MM.1S (cell line): Measurements from ENCODE around the gene HSPA1L.

Experiments used
- DNase-seq: peaks from one replicate; pipeline ENCODE4 v3.0.0-alpha.2; 2015
- H2AFZ ChIP-seq: fragments of 300-600 bp; sonication (generic); 2 replicates; pipeline ENCODE4 v1.6.0; 2016; ENCODE audit warnings: antibody characterized with exemption, low read length
- H3F3A ChIP-seq: fragments of 300-600 bp; sonication (generic); 2 replicates; pipeline ENCODE4 v1.6.1; 2016; ENCODE audit warnings: mild to moderate bottlenecking, antibody characterized with exemption, low read length, moderate library complexity, mixed read lengths; ENCODE audit not compliant: insufficient read depth
- H3K27ac ChIP-seq: fragments of 300-600 bp; sonication (generic); 2 replicates; pipeline ENCODE4 v1.5.1; 2016; ENCODE audit warnings: mild to moderate bottlenecking, low read length
- H3K27me3 ChIP-seq: fragments of 300-600 bp; sonication (generic); replicated peaks from 2 replicates; pipeline ENCODE4 v1.6.0; 2016; ENCODE audit warnings: low read length; ENCODE audit not compliant: insufficient read depth
- H3K36me3 ChIP-seq: fragments of 300-600 bp; sonication (generic); replicated peaks from 2 replicates; pipeline ENCODE4 v1.6.1; 2016; ENCODE audit warnings: mild to moderate bottlenecking, low read length, mixed read lengths; ENCODE audit not compliant: insufficient read depth
- H3K4me1 ChIP-seq: fragments of 300-600 bp; sonication (generic); 2 replicates; pipeline ENCODE4 v1.6.1; 2016; ENCODE audit warnings: low read length, mixed read lengths
- H3K4me2 ChIP-seq: fragments of 300-600 bp; sonication (generic); 2 replicates; pipeline ENCODE4 v1.6.0; 2016; ENCODE audit warnings: low read depth, low read length
- H3K4me3 ChIP-seq: fragments of 300-600 bp; sonication (generic); 2 replicates; pipeline ENCODE4 v1.5.1; 2016; ENCODE audit warnings: low read length, mixed read lengths
- H3K79me2 ChIP-seq: fragments of 300-600 bp; sonication (generic); 2 replicates; pipeline ENCODE4 v1.6.1; 2016; ENCODE audit warnings: mixed run types, low read length, mixed read lengths
- H3K9ac ChIP-seq: fragments of 300-600 bp; sonication (generic); 2 replicates; pipeline ENCODE4 v1.6.1; 2016; ENCODE audit warnings: low read length, mixed read lengths
- H3K9me2 ChIP-seq: fragments of 300-600 bp; sonication (generic); replicated peaks from 2 replicates; pipeline ENCODE4 v1.6.1; 2016; ENCODE audit warnings: mild to moderate bottlenecking, low read length, mixed read lengths; ENCODE audit not compliant: insufficient read depth
- H3K9me3 ChIP-seq: fragments of 300-600 bp; sonication (generic); replicated peaks from 2 replicates; pipeline ENCODE4 v1.6.1; 2016; ENCODE audit warnings: mild to moderate bottlenecking, low read length, mixed read lengths; ENCODE audit not compliant: insufficient read depth
- H4K20me1 ChIP-seq: fragments of 300-600 bp; sonication (generic); 2 replicates; pipeline ENCODE4 v1.6.1; 2016; ENCODE audit warnings: mild to moderate bottlenecking, low read length, moderate library complexity, mixed read lengths; ENCODE audit not compliant: insufficient read depth
- EZH2 ChIP-seq: fragments of 300-600 bp; sonication (generic); optimal IDR thresholded peaks from 2 replicates; pipeline ENCODE3; 2017; ENCODE audit warnings: low read depth, mild to moderate bottlenecking, antibody characterized with exemption, low read length, mixed read lengths
- EZH2phosphoT487 ChIP-seq: fragments of 300-600 bp; sonication (generic); IDR thresholded peaks from 2 replicates; pipeline ENCODE4 v1.6.1; 2018; ENCODE audit warnings: antibody characterized with exemption, low read length
- TF ChIP-seq, protein P1 (sequence below): fragments of 300-600 bp; sonication (generic); IDR thresholded peaks from 2 replicates; pipeline ENCODE4 v1.5.1; 2016; ENCODE audit warnings: antibody characterized with exemption, low read length, mixed read lengths

Gene HSPA1L

GRCh38 chr6:31763619-31763940 is 51.5 kb downstream of the HSPA1L start:
- no peaks in the 10 kb centered on the region for H3K79me2 ChIP-seq
- H3K4me1 ChIP-seq, result peaks cover 16% of the 10 kb centered on the region
- TF ChIP-seq EZH2phosphoT487 (no peak), EZH2 (no peak)
- TF ChIP-seq, protein P1, sequence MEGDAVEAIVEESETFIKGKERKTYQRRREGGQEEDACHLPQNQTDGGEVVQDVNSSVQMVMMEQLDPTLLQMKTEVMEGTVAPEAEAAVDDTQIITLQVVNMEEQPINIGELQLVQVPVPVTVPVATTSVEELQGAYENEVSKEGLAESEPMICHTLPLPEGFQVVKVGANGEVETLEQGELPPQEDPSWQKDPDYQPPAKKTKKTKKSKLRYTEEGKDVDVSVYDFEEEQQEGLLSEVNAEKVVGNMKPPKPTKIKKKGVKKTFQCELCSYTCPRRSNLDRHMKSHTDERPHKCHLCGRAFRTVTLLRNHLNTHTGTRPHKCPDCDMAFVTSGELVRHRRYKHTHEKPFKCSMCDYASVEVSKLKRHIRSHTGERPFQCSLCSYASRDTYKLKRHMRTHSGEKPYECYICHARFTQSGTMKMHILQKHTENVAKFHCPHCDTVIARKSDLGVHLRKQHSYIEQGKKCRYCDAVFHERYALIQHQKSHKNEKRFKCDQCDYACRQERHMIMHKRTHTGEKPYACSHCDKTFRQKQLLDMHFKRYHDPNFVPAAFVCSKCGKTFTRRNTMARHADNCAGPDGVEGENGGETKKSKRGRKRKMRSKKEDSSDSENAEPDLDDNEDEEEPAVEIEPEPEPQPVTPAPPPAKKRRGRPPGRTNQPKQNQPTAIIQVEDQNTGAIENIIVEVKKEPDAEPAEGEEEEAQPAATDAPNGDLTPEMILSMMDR, result no peak
- no peak for DNase-seq
- H4K20me1 ChIP-seq, result no peaks in the 10 kb centered on the region
- no peak overlapping the region for H3K27ac ChIP-seq
- no peak overlapping the region for H3K9ac ChIP-seq
- H3K36me3 ChIP-seq, result no peaks in the 10 kb centered on the region
- no peaks in the 10 kb centered on the region for H3K9me2 ChIP-seq
- H3K4me2 ChIP-seq, result no peak overlapping the region
- H2AFZ ChIP-seq, result no peak overlapping the region
- no peaks in the 10 kb centered on the region; the same call in 1 of the 2 replicates for H3F3A ChIP-seq
- H3K9me3 ChIP-seq, result no peaks in the 10 kb centered on the region
- no peak overlapping the region for H3K4me3 ChIP-seq
- H3K27me3 ChIP-seq, result no peaks in the 10 kb centered on the region

DNA sequence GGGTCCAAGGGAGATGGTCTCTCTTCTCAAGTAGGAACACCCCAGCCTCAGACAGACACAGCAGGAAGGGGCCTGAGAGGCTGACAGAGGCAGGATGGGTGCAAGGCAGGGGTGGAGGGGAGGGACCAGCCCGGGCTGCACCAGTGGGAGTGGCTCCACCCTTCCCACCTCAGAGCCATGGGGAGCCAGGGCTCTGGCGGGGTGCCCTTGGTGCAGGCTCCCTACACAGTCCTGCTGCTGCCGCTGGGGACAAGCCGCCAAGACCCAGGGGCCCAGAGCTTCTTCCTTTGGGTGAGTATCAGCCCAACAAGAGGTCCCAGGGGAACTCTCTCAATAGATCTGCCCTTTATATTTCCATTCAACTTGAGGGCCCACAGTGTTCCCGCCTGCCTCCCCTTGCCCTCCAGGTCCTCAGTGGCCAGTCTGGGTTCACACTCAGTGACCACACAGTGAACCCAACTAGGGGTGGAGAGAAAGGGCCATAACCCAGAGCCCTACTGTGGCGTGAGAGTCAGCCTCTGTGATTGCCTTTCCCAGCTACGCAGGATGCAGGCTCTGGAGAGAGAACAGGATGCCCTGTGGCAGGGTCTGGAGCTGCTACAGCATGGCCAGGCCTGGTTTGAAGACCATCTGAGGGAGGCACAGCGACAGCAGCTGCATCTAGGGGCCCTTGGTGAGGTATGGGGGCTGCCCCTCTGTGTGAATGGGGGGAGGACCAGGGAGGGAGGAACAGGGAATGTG is 52.0 kb downstream of the HSPA1L start:
- Histone ChIP-seq H3K27me3 (no peaks in the 10 kb centered on the region), H3K79me2 (no peaks in the 10 kb centered on the region), H3K9ac (no peak overlapping the region), H3K9me2 (no peaks in the 10 kb centered on the region), H3K4me1 (peaks cover 16% of the 10 kb centered on the region), H3F3A (no peaks in the 10 kb centered on the region; the same call in 1 of the 2 replicates), H3K9me3 (no peaks in the 10 kb centered on the region), H3K4me2 (no peak overlapping the region), H3K4me3 (no peak overlapping the region), H3K36me3 (no peaks in the 10 kb centered on the region), H4K20me1 (no peaks in the 10 kb centered on the region), H2AFZ (no peak overlapping the region), H3K27ac (no peak overlapping the region)
- DNase-seq, result no peak
- TF ChIP-seq, protein P1, result no peak
- TF ChIP-seq EZH2, result no peak
- TF ChIP-seq EZH2phosphoT487, result no peak

DNA sequence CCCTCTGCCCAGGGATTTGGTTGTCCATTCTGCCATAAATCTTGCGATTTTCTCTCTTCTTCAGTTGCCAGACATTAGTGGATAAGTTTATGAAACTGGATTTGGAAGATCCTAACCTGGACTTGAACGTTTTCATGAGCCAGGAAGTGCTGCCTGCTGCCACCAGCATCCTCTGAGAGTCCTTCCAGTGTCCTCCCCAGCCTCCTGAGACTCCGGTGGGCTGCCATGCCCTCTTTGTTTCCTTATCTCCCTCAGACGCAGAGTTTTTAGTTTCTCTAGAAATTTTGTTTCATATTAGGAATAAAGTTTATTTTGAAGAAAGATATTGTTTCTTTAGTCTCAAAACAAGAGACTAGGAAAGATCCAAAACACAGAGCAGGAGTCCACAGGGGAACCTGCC is 52.7 kb downstream of the HSPA1L start, which contains the start of gene SAPCD1:
SAPCD1 (plus strand) TSS at position 301 of the 400 bp plus-strand sequence. CDS start 399 bp downstream, outside the sequence.
- Histone ChIP-seq H3F3A (no peaks in the 10 kb centered on the region; the same call in 1 of the 2 replicates), H3K36me3 (no peaks in the 10 kb centered on the region), H3K27me3 (no peaks in the 10 kb centered on the region), H3K27ac (no peak within 1 kb of the TSS), H2AFZ (no peak within 1 kb of the TSS), H3K9me3 (no peaks in the 10 kb centered on the region), H3K4me1 (peaks cover 16% of the 10 kb centered on the region), H3K9me2 (no peaks in the 10 kb centered on the region), H3K9ac (no peak within 1 kb of the TSS), H4K20me1 (no peaks in the 10 kb centered on the region), H3K79me2 (no peaks in the 10 kb centered on the region), H3K4me2 (no peak within 1 kb of the TSS), H3K4me3 (no peak within 1 kb of the TSS)
- TF ChIP-seq EZH2, result no peak
- TF ChIP-seq, protein P1, result no peak
- no peak for TF ChIP-seq EZH2phosphoT487
- DNase-seq, result no peak
